ENCODE data around the gene CKAP2.
A peak's percentile ranks its signal among the peaks of the same experiment; 100 is the strongest.
"Not testable (repeated sequence)": the region's sequence is repeated elsewhere in the genome, so short reads cannot be mapped to it uniquely, and the experiment has no call there.

Gene CKAP2, protein sequence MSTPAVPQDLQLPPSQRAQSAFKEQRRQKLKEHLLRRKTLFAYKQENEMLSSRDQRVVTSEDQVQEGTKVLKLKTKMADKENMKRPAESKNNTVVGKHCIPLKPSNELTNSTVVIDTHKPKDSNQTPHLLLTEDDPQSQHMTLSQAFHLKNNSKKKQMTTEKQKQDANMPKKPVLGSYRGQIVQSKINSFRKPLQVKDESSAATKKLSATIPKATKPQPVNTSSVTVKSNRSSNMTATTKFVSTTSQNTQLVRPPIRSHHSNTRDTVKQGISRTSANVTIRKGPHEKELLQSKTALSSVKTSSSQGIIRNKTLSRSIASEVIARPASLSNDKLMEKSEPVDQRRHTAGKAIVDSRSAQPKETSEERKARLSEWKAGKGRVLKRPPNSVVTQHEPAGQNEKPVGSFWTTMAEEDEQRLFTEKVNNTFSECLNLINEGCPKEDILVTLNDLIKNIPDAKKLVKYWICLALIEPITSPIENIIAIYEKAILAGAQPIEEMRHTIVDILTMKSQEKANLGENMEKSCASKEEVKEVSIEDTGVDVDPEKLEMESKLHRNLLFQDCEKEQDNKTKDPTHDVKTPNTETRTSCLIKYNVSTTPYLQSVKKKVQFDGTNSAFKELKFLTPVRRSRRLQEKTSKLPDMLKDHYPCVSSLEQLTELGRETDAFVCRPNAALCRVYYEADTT

DNA sequence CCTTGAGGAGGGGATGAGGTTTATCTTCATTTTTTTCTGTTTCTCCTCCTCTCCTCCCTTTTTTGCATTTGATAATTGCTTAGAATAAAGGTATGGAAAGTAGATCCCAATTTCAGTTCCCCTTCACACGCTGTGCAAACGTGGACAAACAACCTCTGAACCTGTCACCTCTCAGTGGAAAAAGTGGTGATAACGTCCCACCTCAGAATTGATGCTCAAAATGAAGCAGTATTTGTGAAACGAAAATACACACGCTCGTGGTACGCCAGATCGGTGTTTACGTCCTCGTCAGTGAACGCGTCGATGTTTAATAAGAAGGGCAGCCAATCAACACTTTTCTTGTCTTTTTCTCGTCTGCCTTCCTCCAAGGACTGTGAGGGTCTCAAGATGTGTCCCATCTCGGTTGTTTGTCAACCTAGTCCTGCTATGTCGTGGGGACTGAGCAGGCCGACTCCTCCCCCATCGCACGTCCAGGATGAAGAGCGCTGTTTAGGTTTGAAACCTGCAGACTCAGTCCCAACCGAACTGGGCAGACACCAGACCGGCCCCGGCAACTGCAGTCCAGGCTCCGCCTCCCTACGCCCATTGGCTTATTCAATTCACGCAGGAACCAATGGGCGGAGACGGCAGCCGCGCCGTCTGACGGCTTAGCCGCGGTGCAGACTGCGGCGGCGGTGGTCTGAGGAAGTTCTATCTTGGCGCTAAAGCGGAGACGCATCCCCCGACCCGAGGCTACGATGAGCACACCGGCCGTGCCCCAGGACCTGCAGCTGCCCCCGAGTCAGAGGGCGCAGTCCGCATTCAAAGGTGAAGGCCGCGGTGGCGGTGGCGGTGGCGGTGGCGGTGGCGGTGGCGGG is at the start of gene CKAP2:
Gene CKAP2 (plus strand): TSS at position 659 of the 857 bp plus-strand sequence. CDS start 79 bp downstream, at position 738.
- Mint-ChIP-seq H3K27me3 (no peaks in the 10 kb centered on the region), H3K4me1 (peaks cover 28% of the 10 kb centered on the region), H3K9me3 (no peaks in the 10 kb centered on the region), H3K27ac (peak within 1 kb of the TSS; percentile 94 to 99), H3K4me3 (peak within 1 kb of the TSS; percentile 88 to 96)
- DNase-seq, result peak; percentile 93 to 95
- ATAC-seq, result peak; percentile 85

DNA sequence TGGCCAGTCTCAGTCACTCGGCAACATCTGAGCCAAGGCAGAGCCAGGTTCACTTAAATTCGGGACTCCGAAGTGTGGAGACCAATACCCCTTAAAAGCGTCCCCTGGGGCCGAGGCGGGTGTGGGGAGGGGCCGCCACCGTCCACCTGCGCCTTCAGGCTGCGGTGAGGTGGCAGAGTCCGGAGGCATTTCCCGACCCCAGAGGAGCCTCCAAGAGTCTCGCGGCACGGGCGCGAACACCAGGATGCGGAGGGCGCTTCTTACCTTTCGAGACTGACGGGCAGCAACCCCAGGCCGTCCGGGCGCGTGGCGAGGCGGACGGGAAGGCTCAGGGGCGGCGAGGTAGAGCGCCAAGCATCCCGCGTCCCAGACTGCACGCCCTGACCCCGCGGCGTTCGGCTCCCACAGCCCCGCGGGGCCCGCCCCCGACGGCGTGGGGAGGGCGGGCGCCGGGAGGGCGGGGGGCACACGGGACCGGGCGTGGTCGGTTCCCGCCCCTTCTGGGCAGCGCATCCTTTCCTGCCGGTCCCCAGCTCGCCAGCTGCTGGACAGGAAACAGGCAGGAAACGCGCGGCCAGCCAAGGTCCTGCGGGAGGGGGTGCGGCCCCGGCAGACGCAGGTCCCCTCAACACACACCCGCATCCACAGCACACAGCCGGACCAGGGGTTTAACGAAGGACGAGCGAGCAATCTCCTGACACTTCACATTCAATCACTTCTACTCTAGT is 49.3 kb upstream of the CKAP2 start, which contains the start of gene THSD1:
Gene THSD1 (minus strand): TSS at position 406 of the 728 bp plus-strand sequence. CDS start 3,572 bp downstream, outside the sequence.
- peak within 1 kb of the TSS; percentile 77 to 87 for H3K4me3 Mint-ChIP-seq
- peak; percentile 9 to 15 for DNase-seq
- H3K27ac Mint-ChIP-seq, result no peak within 1 kb of the TSS
- H3K9me3 Mint-ChIP-seq, result no peaks in the 10 kb centered on the region
- H3K27me3 Mint-ChIP-seq, result peaks cover 26% of the 10 kb centered on the region
- peaks cover 17% of the 10 kb centered on the region for H3K4me1 Mint-ChIP-seq
- peak; percentile 79 for ATAC-seq

GRCh38 chr13:52406629-52407028 is 48.6 kb upstream of the CKAP2 start:
- Mint-ChIP-seq H3K4me1 (peaks cover 17% of the 10 kb centered on the region), H3K27me3 (peaks cover 26% of the 10 kb centered on the region), H3K27ac (no peak overlapping the region), H3K9me3 (no peaks in the 10 kb centered on the region), H3K4me3 (peak overlapping the region; percentile 50 to 60)
- DNase-seq (no peak), ATAC-seq (no peak)

DNA sequence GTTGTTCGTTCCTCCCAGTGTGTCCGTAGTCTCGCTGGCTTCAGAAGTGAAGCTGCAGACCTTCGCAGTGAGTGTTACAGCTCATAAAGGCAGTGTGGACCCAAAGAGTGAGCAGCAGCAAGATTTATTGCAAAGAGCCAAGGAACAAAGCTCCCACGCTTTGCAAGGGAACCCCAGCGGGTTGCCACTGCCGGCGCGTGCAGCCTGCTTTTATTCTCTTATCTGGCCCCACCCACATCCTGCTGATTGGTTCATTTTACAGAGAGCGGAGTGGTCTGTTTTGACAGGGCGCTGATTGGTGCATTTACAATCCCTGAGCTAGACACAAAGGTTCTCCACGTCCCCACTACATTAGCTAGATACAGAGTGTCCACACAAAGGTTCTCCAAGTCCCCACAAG is 47.8 kb upstream of the CKAP2 start:
- not testable (repeated sequence) for H3K4me3 Mint-ChIP-seq, H3K9me3 Mint-ChIP-seq, ATAC-seq, DNase-seq, H3K27ac Mint-ChIP-seq
- Mint-ChIP-seq H3K4me1 (peaks cover 17% of the 10 kb centered on the region), H3K27me3 (peaks cover 26% of the 10 kb centered on the region)

DNA sequence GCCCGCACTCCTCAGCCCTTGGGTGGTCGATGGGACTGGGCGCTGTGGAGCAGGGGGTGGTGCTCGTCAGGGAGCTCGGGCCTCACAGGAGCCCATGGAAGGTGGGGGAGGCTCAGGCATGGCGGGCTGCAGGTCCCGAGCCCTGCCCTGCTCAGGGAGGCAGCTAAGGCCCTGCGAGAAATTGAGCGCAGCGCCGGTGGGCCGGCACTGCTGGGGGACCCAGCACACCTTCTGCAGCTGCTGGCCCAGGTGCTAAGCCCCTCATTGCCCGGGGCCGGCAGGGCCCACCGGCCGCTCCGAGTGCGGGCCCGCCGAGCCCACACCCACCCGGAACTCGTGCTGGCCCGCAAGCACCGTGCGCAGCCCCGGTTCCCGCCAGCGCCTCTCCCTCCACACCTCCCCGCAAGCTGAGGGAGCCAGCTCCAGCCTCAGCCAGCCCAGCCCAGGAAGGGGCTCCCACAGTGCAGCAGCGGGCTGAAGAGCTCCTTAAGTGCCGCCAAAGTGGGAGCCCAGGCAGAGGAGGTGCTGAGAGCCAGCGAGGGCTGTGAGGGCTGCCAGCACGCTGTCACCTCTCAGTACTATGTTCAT is 47.1 kb upstream of the CKAP2 start:
- peaks cover 17% of the 10 kb centered on the region for H3K4me1 Mint-ChIP-seq
- DNase-seq, ATAC-seq, H3K27ac Mint-ChIP-seq, H3K4me3 Mint-ChIP-seq, H3K9me3 Mint-ChIP-seq: not testable (repeated sequence)
- peaks cover 21% of the 10 kb centered on the region for H3K27me3 Mint-ChIP-seq

- no peak for DNase-seq
- no peak for ATAC-seq
- Mint-ChIP-seq H3K4me1 (no peaks in the 10 kb centered on the region), H3K27me3 (no peaks in the 10 kb centered on the region), H3K27ac (no peak overlapping the region), H3K9me3 (no peaks in the 10 kb centered on the region), H3K4me3 (no peak overlapping the region)
These were observed 43.6 kb upstream of the CKAP2 start for GRCh38 chr13:52411629-52412028.

DNA sequence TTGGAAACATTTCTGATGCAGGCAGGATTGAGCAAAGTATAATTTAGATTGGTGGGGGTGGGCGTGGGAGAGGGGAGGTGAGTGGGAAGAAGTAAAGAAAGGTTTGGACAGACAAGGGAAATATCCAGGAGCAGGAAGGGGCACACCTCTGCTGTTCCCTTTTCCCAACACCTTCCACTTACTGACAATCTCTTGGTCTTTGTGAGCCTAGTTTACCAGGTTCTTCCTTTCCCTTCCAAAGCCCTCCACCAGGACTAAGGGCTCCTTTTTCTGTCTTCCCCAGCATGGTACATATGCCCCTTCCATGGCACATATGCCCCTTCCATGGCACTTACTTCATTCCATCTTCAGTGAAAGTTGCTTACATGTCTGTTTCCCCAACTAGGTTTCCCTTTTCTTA is 43.1 kb upstream of the CKAP2 start:
- no peaks in the 10 kb centered on the region for H3K9me3 Mint-ChIP-seq
- no peaks in the 10 kb centered on the region for H3K27me3 Mint-ChIP-seq
- H3K27ac Mint-ChIP-seq, result peak overlapping the region in 1 of 2 donors; percentile 80
- ATAC-seq (no peak), DNase-seq (no peak)
- no peaks in the 10 kb centered on the region for H3K4me1 Mint-ChIP-seq
- H3K4me3 Mint-ChIP-seq, result no peak overlapping the region

- Mint-ChIP-seq H3K4me3 (no peak overlapping the region), H3K27me3 (no peaks in the 10 kb centered on the region), H3K4me1 (no peaks in the 10 kb centered on the region), H3K27ac (no peak overlapping the region), H3K9me3 (no peaks in the 10 kb centered on the region)
- ATAC-seq, result no peak
- no peak for DNase-seq
These were observed 41.2 kb upstream of the CKAP2 start for GRCh38 chr13:52414051-52414450.

DNA sequence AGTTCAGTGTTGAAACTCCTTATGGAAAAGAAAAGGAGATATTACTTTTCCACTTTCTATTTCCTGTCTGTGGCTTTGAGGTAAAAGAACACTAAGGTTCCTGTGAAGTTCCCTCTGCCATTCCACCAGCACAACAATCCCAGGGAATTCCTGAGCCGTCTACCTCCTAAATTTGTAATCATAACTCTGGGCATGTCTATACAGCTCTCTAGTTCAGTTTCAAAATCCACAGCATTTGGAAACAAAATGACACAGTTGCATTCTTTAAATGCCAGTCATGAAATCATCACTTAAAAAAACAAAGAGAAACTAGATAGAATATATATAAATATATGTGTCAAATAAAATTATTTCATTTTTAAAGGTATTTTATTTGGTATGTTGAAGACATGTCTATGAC is 40.3 kb upstream of the CKAP2 start:
- no peak overlapping the region for H3K27ac Mint-ChIP-seq
- H3K27me3 Mint-ChIP-seq, result no peaks in the 10 kb centered on the region
- no peak for DNase-seq
- H3K4me1 Mint-ChIP-seq, result no peaks in the 10 kb centered on the region
- no peak overlapping the region for H3K4me3 Mint-ChIP-seq
- no peak for ATAC-seq
- H3K9me3 Mint-ChIP-seq, result no peaks in the 10 kb centered on the region

- ATAC-seq (no peak), DNase-seq (no peak)
- no peak overlapping the region for H3K4me3 Mint-ChIP-seq
- no peaks in the 10 kb centered on the region for H3K4me1 Mint-ChIP-seq
- no peaks in the 10 kb centered on the region for H3K9me3 Mint-ChIP-seq
- no peak overlapping the region for H3K27ac Mint-ChIP-seq
- H3K27me3 Mint-ChIP-seq, result no peaks in the 10 kb centered on the region
These were observed 36.2 kb upstream of the CKAP2 start for GRCh38 chr13:52419080-52419479.

DNA sequence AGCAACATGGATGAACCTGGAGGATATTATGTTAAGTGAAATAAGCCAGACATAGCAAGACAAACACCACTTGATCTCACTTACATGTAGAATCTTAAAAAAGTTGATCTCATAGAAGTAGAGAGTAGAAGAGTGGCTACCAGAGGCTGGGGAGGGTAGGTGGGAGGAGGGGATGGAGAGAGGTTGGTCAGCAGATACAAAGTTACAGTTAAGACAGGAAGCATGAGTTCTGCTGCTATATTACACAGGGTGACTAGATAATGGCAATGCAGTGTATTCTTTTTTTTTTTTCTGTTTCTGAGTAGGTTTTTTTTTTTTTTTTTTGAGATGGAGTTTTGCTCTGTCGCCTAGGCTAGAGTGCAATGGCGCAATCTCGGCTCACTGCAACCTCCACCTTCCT is 34.1 kb upstream of the CKAP2 start:
- H3K27ac Mint-ChIP-seq, result peak overlapping the region in 1 of 2 donors; percentile 3

GRCh38 chr13:52428295-52428694 is 27.0 kb upstream of the CKAP2 start:
- Mint-ChIP-seq H3K27me3 (no peaks in the 10 kb centered on the region), H3K4me3 (no peak overlapping the region), H3K27ac (no peak overlapping the region), H3K4me1 (peaks cover 4% of the 10 kb centered on the region), H3K9me3 (no peaks in the 10 kb centered on the region)
- ATAC-seq (no peak), DNase-seq (no peak)

More for the DNA sequence above, 34.1 kb upstream of the CKAP2 start:
- Mint-ChIP-seq H3K4me1 (no peaks in the 10 kb centered on the region), H3K27me3 (no peaks in the 10 kb centered on the region), H3K9me3 (no peaks in the 10 kb centered on the region), H3K4me3 (no peak overlapping the region)
- no peak for ATAC-seq
- DNase-seq, result no peak

DNA sequence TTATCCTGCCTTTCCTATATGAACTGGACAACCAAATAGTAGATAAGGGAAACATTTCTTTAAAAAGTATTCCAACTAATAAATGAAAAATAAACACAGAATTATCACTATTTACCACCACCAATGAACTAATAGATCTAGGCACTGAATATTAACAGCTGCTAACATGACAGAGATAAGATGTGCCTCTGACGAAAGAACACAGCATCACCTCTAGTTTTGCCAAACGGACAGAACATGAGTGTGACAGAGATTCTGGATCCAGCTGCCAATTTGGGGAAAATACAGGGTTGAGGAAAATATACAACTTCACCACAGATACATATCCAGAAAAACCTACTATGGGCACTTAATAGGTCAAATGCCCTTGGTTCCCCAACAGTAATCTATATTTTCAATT is 22.8 kb upstream of the CKAP2 start:
- no peaks in the 10 kb centered on the region for H3K27me3 Mint-ChIP-seq
- peaks cover 4% of the 10 kb centered on the region for H3K4me1 Mint-ChIP-seq
- DNase-seq (no peak), ATAC-seq (no peak)
- no peak overlapping the region for H3K4me3 Mint-ChIP-seq
- no peak overlapping the region for H3K27ac Mint-ChIP-seq
- no peaks in the 10 kb centered on the region for H3K9me3 Mint-ChIP-seq

GRCh38 chr13:52446265-52446664 is 9.0 kb upstream of the CKAP2 start:
- Mint-ChIP-seq H3K4me1 (peaks cover 19% of the 10 kb centered on the region), H3K27ac (no peak overlapping the region), H3K9me3 (no peaks in the 10 kb centered on the region), H3K27me3 (no peaks in the 10 kb centered on the region), H3K4me3 (no peak overlapping the region)
- DNase-seq, result no peak
- ATAC-seq, result no peak

GRCh38 chr13:52447354-52447753 is 7.9 kb upstream of the CKAP2 start:
- H3K4me1 Mint-ChIP-seq, result peaks cover 19% of the 10 kb centered on the region
- DNase-seq (no peak), ATAC-seq (peak; percentile 24)
- H3K27me3 Mint-ChIP-seq, result no peaks in the 10 kb centered on the region
- H3K4me3 Mint-ChIP-seq, result no peak overlapping the region
- no peak overlapping the region for H3K27ac Mint-ChIP-seq
- H3K9me3 Mint-ChIP-seq, result no peaks in the 10 kb centered on the region
